IMR-90 (cell line): ENCODE results near the gene NUFIP2. TPM values are rescaled to one million over a fixed set of nuclear protein-coding genes. Genes with fewer than 3 reads are reported as not detected.

ENCODE experiments used
- ATAC-seq: fragments of 200-7000 bp; cut with Tn5 transposase; 2 replicates; pipeline ENCODE4 v1.9.1; 2020; ENCODE audit warnings: low read depth, mild to moderate bottlenecking, moderate library complexity
- BruUV-seq: library from RNA; stranded (reverse); fragments of 400-500 nt; replicated peaks from 2 replicates; lab custom pipeline; 2021; lab: Mats Ljungman, UMichigan
- CTCF ChIA-PET: fragments of 300-600 bp; formaldehyde crosslinking; extraction: SDS; loops from one replicate; lab custom pipeline; 2021; ENCODE audit warnings: antibody characterized with exemption; lab: Yijun Ruan, JAX
- POLR2A ChIA-PET: fragments of 300-600 bp; sonication (Branson Sonifier 250); formaldehyde crosslinking; loops from one replicate; lab custom pipeline; 2022; ENCODE audit warnings: antibody characterized with exemption; ENCODE audit not compliant: unreplicated experiment; lab: Charles Lee
- DNase-seq: peaks from one replicate; pipeline ENCODE4 v3.0.0; 2013
- H2AFZ ChIP-seq: replicated peaks from 2 replicates; pipeline ENCODE3; 2013; ENCODE audit warnings: low read length, mild to moderate bottlenecking; ENCODE audit not compliant: poor library complexity
- H2AK5ac ChIP-seq: 2 replicates; pipeline ENCODE4 v1.6.1; 2013; ENCODE audit warnings: low read depth, low read length, inconsistent platforms
- H2AK9ac ChIP-seq: replicated peaks from 2 replicates; pipeline ENCODE3; 2013; ENCODE audit warnings: mild to moderate bottlenecking, low read depth, low read length, moderate library complexity; ENCODE audit not compliant: poor library complexity
- H2BK120ac ChIP-seq: 2 replicates; pipeline ENCODE4 v1.6.1; 2013; ENCODE audit warnings: low read depth, low read length, inconsistent platforms
- H2BK15ac ChIP-seq: 3 replicates; pipeline ENCODE4 v1.6.1; 2013; ENCODE audit warnings: low read depth, low read length, inconsistent platforms
- H2BK20ac ChIP-seq: 2 replicates; pipeline ENCODE4 v1.6.1; 2013; ENCODE audit warnings: low read depth, mild to moderate bottlenecking, inconsistent platforms, low read length, moderate library complexity
- H2BK5ac ChIP-seq: 2 replicates; pipeline ENCODE4 v1.6.1; 2013; ENCODE audit warnings: mild to moderate bottlenecking, low read depth, low read length, inconsistent platforms; ENCODE audit not compliant: poor library complexity, severe bottlenecking
- H3K14ac ChIP-seq: replicated peaks from 2 replicates; pipeline ENCODE4 v1.6.1; 2013; ENCODE audit warnings: low read depth, low read length, inconsistent platforms
- H3K18ac ChIP-seq: 2 replicates; pipeline ENCODE4 v1.6.1; 2013; ENCODE audit warnings: low read depth, low read length, control low read depth
- H3K23ac ChIP-seq: 2 replicates; pipeline ENCODE4 v1.6.1; 2013; ENCODE audit warnings: low read depth, low read length, inconsistent platforms
- H3K27ac ChIP-seq: 2 replicates; pipeline ENCODE4 v1.5.1; 2013; ENCODE audit warnings: mild to moderate bottlenecking, control low read depth, low read length; ENCODE audit not compliant: insufficient read depth
- H3K27me3 ChIP-seq: 2 replicates; pipeline ENCODE4 v1.6.1; 2013; ENCODE audit warnings: low read length; ENCODE audit not compliant: control insufficient read depth, insufficient read depth
- H3K36me3 ChIP-seq: 2 replicates; pipeline ENCODE4 v1.6.1; 2013; ENCODE audit warnings: low read length, mixed read lengths; ENCODE audit not compliant: control insufficient read depth, insufficient read depth
- H3K4ac ChIP-seq: 2 replicates; pipeline ENCODE4 v1.6.1; 2013; ENCODE audit warnings: low read depth, low read length, inconsistent platforms
- H3K4me1 ChIP-seq: 2 replicates; pipeline ENCODE4 v1.6.1; 2013; ENCODE audit warnings: low read length, mixed read lengths; ENCODE audit not compliant: control insufficient read depth, insufficient read depth
- H3K4me2 ChIP-seq: 2 replicates; pipeline ENCODE4 v1.6.1; 2013; ENCODE audit warnings: low read depth, mild to moderate bottlenecking, control low read depth, low read length, moderate library complexity
- H3K4me3 ChIP-seq: 2 replicates; pipeline ENCODE4 v1.5.1; 2013; ENCODE audit warnings: low read depth, mild to moderate bottlenecking, control low read depth, low read length, moderate library complexity; ENCODE audit not compliant: insufficient read depth
- H3K56ac ChIP-seq: 2 replicates; pipeline ENCODE4 v1.6.1; 2013; ENCODE audit warnings: low read length, inconsistent platforms; ENCODE audit not compliant: insufficient read depth; ENCODE audit errors: extremely low read depth
- H3K79me1 ChIP-seq, 2 experiments: 2 replicates each; pipeline ENCODE4 v1.6.1; 2013; ENCODE audit warnings: low read length in 2 of 2, inconsistent platforms in 1 of 2, low read depth in 1 of 2
- H3K9ac ChIP-seq: 2 replicates; pipeline ENCODE4 v1.6.1; 2013; ENCODE audit warnings: low read depth, low read length, control low read depth
- H3K9me1 ChIP-seq: 2 replicates; pipeline ENCODE4 v1.6.1; 2013; ENCODE audit warnings: low read length, inconsistent platforms; ENCODE audit not compliant: insufficient read depth
- H3K9me3 ChIP-seq: 2 replicates; pipeline ENCODE4 v1.6.1; 2013; ENCODE audit warnings: low read length; ENCODE audit not compliant: control insufficient read depth, insufficient read depth
- H4K20me1 ChIP-seq: 2 replicates; pipeline ENCODE4 v1.6.1; 2013; ENCODE audit warnings: low read length, inconsistent platforms; ENCODE audit not compliant: insufficient read depth
- H4K5ac ChIP-seq: 2 replicates; pipeline ENCODE4 v1.6.1; 2013; ENCODE audit warnings: mild to moderate bottlenecking, low read depth, low read length, control low read depth
- H4K8ac ChIP-seq, 2 experiments: 2 replicates each; pipeline ENCODE4 v1.6.1; 2013; ENCODE audit warnings: low read depth in 2 of 2, low read length in 2 of 2, control low read depth in 1 of 2, inconsistent platforms in 1 of 2
- H4K91ac ChIP-seq: 2 replicates; pipeline ENCODE4 v1.6.1; 2013; ENCODE audit warnings: low read depth, low read length, inconsistent platforms; ENCODE audit not compliant: insufficient read depth
- CEBPB ChIP-seq: IDR thresholded peaks from 2 replicates; pipeline ENCODE4 v1.6.1; 2012; ENCODE audit warnings: low read depth, low read length, improper control_type of control experiment
- POLR2A ChIP-seq: IDR thresholded peaks from 2 replicates; pipeline ENCODE4 v1.6.1; 2012; ENCODE audit warnings: mild to moderate bottlenecking, low read depth, low read length
- RFX5 ChIP-seq: IDR thresholded peaks from 2 replicates; pipeline ENCODE4 v1.8.0; 2012; ENCODE audit warnings: low read depth, mild to moderate bottlenecking, low read length, moderate library complexity
- WGBS, 2 experiments: methylation state at CpG; one replicate each; pipeline versions ENCODE4 v1.1.5 to v1.1.7; 2013; ENCODE audit warnings: missing lambda C conversion rate in 2 of 2; ENCODE audit not compliant: insufficient read length in 1 of 2; ENCODE audit errors: extremely low coverage in 2 of 2; 5-methylcytosine and 5-hydroxymethylcytosine counted together
- dilution Hi-C: fragments of 300-500 bp; cut with HindIII; formaldehyde crosslinking; loops from one replicate; pipeline ENCODE4 v1.14.3; 2018; ENCODE audit warnings: low sequenced_read_pairs; ENCODE audit not compliant: unreplicated experiment
- in situ Hi-C: fragments of 300-500 bp; cut with MboI; formaldehyde crosslinking; loops from 3 replicates; pipeline ENCODE4 v1.14.3; 2019; ENCODE audit warnings: low sequenced_read_pairs, inconsistent platforms, mixed read lengths
- intact Hi-C: fragments of 100-400 bp; cut with micrococcal nuclease; formaldehyde crosslinking; loops from 2 replicates; pipeline ENCODE4 v1.10.0; 2022
- polyA plus RNA-seq, 3 experiments: library from polyadenylated mRNA; depleted of rRNA; stranded (reverse); fragments of >200 nt; gene quantifications; 2 replicates each; pipeline ENCODE4 v1.2.3, GENCODE V29; 2012; ENCODE audit warnings: low replicate concordance in 1 of 3
- total RNA-seq: library from RNA; depleted of rRNA; stranded (reverse); fragments of >200 nt; gene quantifications from 2 replicates; pipeline ENCODE4 v1.2.3, GENCODE V29; 2012

Gene NUFIP2
- total and polyA plus RNA-seq, 2 of the 4 experiments (the other 2 are of a cell fraction), result 8.9 to 25.6 TPM

DNA sequence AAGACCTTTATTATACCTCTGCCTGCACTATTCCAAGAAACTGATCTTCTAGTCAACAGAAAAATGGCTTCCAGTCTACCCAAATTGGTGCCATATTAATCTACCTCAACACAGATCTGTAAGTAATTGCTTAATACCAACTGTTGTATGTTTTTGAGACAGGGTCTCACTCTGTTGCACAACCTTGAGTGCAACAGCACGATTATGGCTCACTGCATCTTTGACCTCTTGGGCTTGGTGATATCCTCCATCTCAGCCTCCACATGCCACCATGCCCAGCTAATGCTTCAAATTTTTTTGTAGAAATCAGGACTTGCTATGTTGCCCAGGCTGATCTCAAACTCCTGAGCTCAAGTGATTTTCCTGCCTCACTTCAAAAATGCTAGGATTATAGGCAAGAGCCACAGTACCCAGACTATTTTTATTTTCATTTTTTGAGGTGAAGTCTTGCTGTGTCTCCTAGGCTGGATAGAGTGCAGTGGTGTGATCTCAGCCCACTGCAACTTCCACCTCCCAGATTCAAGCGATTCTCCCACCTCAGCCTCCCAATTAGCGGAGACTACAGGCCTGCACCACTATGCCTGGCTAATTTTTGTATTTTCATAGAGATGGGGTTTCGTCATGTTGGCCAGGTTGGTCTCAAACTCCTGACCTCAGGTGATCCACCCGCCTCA, 14.4 kb downstream of the NUFIP2 start:
- Histone ChIP-seq H3K9ac (no peak overlapping the region), H3K4ac (no peak overlapping the region), H3K18ac (no peak overlapping the region), H2BK120ac (no peak overlapping the region), H3K79me1 (peaks cover 0 to 45% of the 10 kb centered on the region in 2 experiments; a peak in 3 of 4 replicates), H3K4me3 (no peak overlapping the region), H2BK15ac (no peak overlapping the region), H4K5ac (no peak overlapping the region), H3K4me1 (peaks cover 6% of the 10 kb centered on the region), H3K4me2 (no peak overlapping the region), H2AFZ (no peak overlapping the region), H3K27me3 (no peaks in the 10 kb centered on the region), H3K27ac (no peak overlapping the region), H4K8ac (no peak overlapping the region), H2AK5ac (no peak overlapping the region), H2BK5ac (peak overlapping the region; percentile 24), H2AK9ac (no peak overlapping the region), H2BK20ac (no peak overlapping the region), H3K23ac (no peak overlapping the region), H3K36me3 (peaks cover 45% of the 10 kb centered on the region), H3K14ac (no peak overlapping the region), H4K20me1 (peaks cover 98% of the 10 kb centered on the region), H3K9me1 (peaks cover 13% of the 10 kb centered on the region), H4K91ac (no peak overlapping the region), H3K56ac (no peak overlapping the region), H3K9me3 (no peaks in the 10 kb centered on the region)
- CTCF ChIA-PET, result no interaction called here
- in situ Hi-C loops (no loop called here), dilution Hi-C loops (no loop called here), intact Hi-C loops (no loop called here)
- DNase-seq (no peak), ATAC-seq (no peak)
- no TSS peak for BruUV-seq
- TF ChIP-seq POLR2A, result no peak
- peak; percentile 19; the same call in 1 of the 2 replicates for TF ChIP-seq CEBPB
- TF ChIP-seq RFX5, result no peak
- POLR2A ChIA-PET, result no interaction called here
- WGBS, 2 experiments, result 100% methylated on average over 2 of the region's 5 CpGs; no CpG with 5 or more reads in 1 of the 2 experiments
